ENCODE results near the gene PROM1. TPM values are rescaled to one million over a fixed set of nuclear protein-coding genes. Genes with fewer than 3 reads are reported as not detected.

The PROM1 gene
- total and polyA plus RNA-seq, 9 donors = 0.10 to 3.3 (median 0.81) TPM

- H3K4me3 ChIP-seq = no peak overlapping the region
- H3K27me3 ChIP-seq = no peaks in the 10 kb centered on the region
- intact Hi-C loops (cut with DNase I) = no loop called here
- H3K4me1 ChIP-seq (ENCODE audit: insufficient read depth) = no peaks in the 10 kb centered on the region
- TF ChIP-seq POLR2A (IDR thresholded peaks at IDR 0.05) (no peak), EP300 (IDR thresholded peaks at IDR 0.05) (no peak), CTCF (IDR thresholded peaks at IDR 0.05) (no peak)
- 89 to 94% (median 89%) methylated on average over 3 of the region's 3 CpGs for WGBS, 3 donors
- H3K36me3 ChIP-seq = no peaks in the 10 kb centered on the region
- H3K27ac ChIP-seq = no peak overlapping the region
- DNase-seq = no peak
- H3K9me3 ChIP-seq = no peaks in the 10 kb centered on the region
Measured at GRCh38 chr4:15955670-15956069, 128.2 kb downstream of the PROM1 start.

GRCh38 chr4:15953625-15954024, 130.2 kb downstream of the PROM1 start:
- H3K27me3 ChIP-seq = no peaks in the 10 kb centered on the region
- H3K27ac ChIP-seq = no peak overlapping the region
- H3K4me1 ChIP-seq (ENCODE audit: insufficient read depth) = no peaks in the 10 kb centered on the region
- H3K4me3 ChIP-seq = no peak overlapping the region
- intact Hi-C loops (cut with DNase I) = no loop called here
- no peak for DNase-seq
- 89 to 94% (median 93%) methylated on average over 5 of the region's 5 CpGs for WGBS, 3 donors
- TF ChIP-seq CTCF (IDR thresholded peaks at IDR 0.05) (no peak), EP300 (IDR thresholded peaks at IDR 0.05) (no peak), POLR2A (IDR thresholded peaks at IDR 0.05) (no peak)
- no peaks in the 10 kb centered on the region for H3K36me3 ChIP-seq
- no peaks in the 10 kb centered on the region for H3K9me3 ChIP-seq

- intact Hi-C loops (cut with DNase I) = no loop called here
- no peak for TF ChIP-seq POLR2A (IDR thresholded peaks at IDR 0.05)
- no peak for TF ChIP-seq EP300 (IDR thresholded peaks at IDR 0.05)
- TF ChIP-seq CTCF (IDR thresholded peaks at IDR 0.05) = no peak
- Histone ChIP-seq H3K9me3 (no peaks in the 10 kb centered on the region), H3K27me3 (no peaks in the 10 kb centered on the region), H3K4me1 (ENCODE audit: insufficient read depth) (no peaks in the 10 kb centered on the region), H3K27ac (no peak overlapping the region), H3K36me3 (no peaks in the 10 kb centered on the region), H3K4me3 (no peak overlapping the region)
- no peak for DNase-seq
Measured at GRCh38 chr4:15951781-15952180, 132.0 kb downstream of the PROM1 start.

- Histone ChIP-seq H3K27me3 (no peaks in the 10 kb centered on the region), H3K27ac (no peak overlapping the region), H3K36me3 (no peaks in the 10 kb centered on the region), H3K4me3 (no peak overlapping the region), H3K4me1 (ENCODE audit: insufficient read depth) (no peaks in the 10 kb centered on the region), H3K9me3 (no peaks in the 10 kb centered on the region)
- intact Hi-C loops (cut with DNase I) = no loop called here
- 77 to 94% (median 91%) methylated on average over 9 of the region's 9 CpGs for WGBS, 3 donors
- DNase-seq = no peak
- TF ChIP-seq EP300 (IDR thresholded peaks at IDR 0.05) (no peak), POLR2A (IDR thresholded peaks at IDR 0.05) (no peak), CTCF (IDR thresholded peaks at IDR 0.05) (no peak)
Measured at GRCh38 chr4:15948826-15949225, 135.0 kb downstream of the PROM1 start.

- no peak for DNase-seq
- no peaks in the 10 kb centered on the region for H3K9me3 ChIP-seq
- H3K36me3 ChIP-seq = no peaks in the 10 kb centered on the region
- H3K4me3 ChIP-seq = no peak overlapping the region
- H3K27me3 ChIP-seq = no peaks in the 10 kb centered on the region
- H3K4me1 ChIP-seq (ENCODE audit: insufficient read depth) = no peaks in the 10 kb centered on the region
- intact Hi-C loops (cut with DNase I) = no loop called here
- H3K27ac ChIP-seq = no peak overlapping the region
- TF ChIP-seq EP300 (IDR thresholded peaks at IDR 0.05) (no peak), POLR2A (IDR thresholded peaks at IDR 0.05) (no peak), CTCF (IDR thresholded peaks at IDR 0.05) (no peak)
- WGBS, 3 donors = 81 to 92% (median 87%) methylated on average over 8 of the region's 8 CpGs
Measured at GRCh38 chr4:15947684-15948083, 136.1 kb downstream of the PROM1 start.
